Neural cell (in vitro differentiated cells): Measurements from ENCODE around the gene GATA6.

Source experiments
- CTCF ChIP-seq: fragments of 450-650 bp; IDR thresholded peaks from 2 replicates; pipeline ENCODE4 v1.5.1; 2014; ENCODE audit warnings: antibody characterized with exemption, mild to moderate bottlenecking, moderate library complexity; ENCODE audit not compliant: poor library complexity, severe bottlenecking
- REST ChIP-seq: IDR thresholded peaks from 2 replicates; pipeline ENCODE4 v1.6.1; 2012; ENCODE audit warnings: borderline replicate concordance
- SMC3 ChIP-seq: fragments of 450-650 bp; conservative IDR thresholded peaks from 2 replicates; pipeline ENCODE4 v1.6.1; 2014; ENCODE audit warnings: antibody characterized with exemption, mild to moderate bottlenecking, moderate library complexity; ENCODE audit not compliant: poor library complexity

DNA sequence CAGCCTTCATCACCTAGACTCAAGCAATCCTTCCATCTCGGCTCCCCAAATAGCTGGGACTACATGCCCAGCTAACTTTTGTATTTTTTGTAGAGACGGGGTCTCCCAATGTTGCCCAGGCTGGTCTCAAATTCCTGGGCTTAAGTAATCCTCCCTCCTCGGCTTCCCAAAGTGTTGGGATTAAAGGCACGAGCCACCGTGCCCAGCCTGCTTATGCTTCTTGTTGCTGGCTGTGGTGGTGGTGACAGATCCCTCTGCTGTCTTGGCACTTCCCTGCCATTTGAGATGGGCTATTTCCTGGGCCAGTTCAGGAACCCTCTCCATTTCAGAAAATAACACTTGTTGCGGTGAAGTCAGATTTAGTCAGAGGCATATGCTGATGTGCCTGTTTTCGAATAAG is 28.8 kb downstream of the GATA6 start:
- TF ChIP-seq CTCF (no peak), REST (no peak), SMC3 (no peak)
